Ammon's horn (tissue), 1 donor: ENCODE measurements around the gene ILF2.
"Not testable (repeated sequence)": the region's sequence is repeated elsewhere in the genome, so short reads cannot be mapped to it uniquely, and the experiment has no call there.

ENCODE experiments used
- DNase-seq: peaks from one replicate; pipeline ENCODE4 v3.0.0-alpha.2; 2016; ENCODE audit warnings: low spot score

The ILF2 gene

DNA sequence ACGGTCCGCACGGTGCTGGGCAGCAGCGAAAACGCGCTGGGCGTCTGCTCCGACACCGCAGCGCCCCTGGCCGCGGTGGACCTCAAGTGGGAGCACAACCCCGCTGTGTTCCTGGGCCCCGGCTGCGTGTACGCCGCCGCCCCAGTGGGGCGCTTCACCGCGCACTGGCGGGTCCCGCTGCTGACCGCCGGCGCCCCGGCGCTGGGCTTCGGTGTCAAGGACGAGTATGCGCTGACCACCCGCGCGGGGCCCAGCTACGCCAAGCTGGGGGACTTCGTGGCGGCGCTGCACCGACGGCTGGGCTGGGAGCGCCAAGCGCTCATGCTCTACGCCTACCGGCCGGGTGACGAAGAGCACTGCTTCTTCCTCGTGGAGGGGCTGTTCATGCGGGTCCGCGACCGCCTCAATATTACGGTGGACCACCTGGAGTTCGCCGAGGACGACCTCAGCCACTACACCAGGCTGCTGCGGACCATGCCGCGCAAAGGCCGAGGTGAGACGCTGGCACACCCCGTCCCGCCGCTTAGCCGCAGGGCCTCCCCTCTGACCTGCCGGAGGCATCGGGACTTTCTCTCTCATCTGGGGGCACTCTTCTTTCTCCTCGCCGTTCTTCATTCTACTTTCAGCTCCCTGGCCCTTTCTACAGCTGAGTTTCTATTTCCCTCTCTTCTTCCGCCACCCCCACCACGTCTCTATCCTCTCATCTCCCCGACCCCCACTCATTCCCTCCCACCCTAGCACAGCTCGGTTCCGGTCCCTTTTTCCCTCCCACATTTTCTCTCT, 8.7 kb upstream of the ILF2 start:
- DNase-seq, result no peak

DNA sequence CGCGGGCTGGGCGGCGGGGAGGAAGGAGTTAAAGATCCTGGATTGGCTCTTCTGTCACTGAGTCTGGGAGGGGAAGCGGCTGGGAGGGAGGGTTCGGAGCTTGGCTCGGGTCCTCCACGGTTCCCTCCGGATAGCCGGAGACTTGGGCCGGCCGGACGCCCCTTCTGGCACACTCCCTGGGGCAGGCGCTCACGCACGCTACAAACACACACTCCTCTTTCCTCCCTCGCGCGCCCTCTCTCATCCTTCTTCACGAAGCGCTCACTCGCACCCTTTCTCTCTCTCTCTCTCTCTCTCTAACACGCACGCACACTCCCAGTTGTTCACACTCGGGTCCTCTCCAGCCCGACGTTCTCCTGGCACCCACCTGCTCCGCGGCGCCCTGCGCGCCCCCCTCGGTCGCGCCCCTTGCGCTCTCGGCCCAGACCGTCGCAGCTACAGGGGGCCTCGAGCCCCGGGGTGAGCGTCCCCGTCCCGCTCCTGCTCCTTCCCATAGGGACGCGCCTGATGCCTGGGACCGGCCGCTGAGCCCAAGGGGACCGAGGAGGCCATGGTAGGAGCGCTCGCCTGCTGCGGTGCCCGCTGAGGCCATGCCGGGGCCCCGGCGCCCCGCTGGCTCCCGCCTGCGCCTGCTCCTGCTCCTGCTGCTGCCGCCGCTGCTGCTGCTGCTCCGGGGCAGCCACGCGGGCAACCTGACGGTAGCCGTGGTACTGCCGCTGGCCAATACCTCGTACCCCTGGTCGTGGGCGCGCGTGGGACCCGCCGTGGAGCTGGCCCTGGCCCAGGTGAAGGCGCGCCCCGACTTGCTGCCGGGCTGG, 7.9 kb upstream of the ILF2 start, which contains the start of gene NPR1:
NPR1 (plus strand) TSS at position 170 of the 818 bp plus-strand sequence; CDS start at position 591, 421 bp downstream.
- peak; percentile 23 for DNase-seq

DNA sequence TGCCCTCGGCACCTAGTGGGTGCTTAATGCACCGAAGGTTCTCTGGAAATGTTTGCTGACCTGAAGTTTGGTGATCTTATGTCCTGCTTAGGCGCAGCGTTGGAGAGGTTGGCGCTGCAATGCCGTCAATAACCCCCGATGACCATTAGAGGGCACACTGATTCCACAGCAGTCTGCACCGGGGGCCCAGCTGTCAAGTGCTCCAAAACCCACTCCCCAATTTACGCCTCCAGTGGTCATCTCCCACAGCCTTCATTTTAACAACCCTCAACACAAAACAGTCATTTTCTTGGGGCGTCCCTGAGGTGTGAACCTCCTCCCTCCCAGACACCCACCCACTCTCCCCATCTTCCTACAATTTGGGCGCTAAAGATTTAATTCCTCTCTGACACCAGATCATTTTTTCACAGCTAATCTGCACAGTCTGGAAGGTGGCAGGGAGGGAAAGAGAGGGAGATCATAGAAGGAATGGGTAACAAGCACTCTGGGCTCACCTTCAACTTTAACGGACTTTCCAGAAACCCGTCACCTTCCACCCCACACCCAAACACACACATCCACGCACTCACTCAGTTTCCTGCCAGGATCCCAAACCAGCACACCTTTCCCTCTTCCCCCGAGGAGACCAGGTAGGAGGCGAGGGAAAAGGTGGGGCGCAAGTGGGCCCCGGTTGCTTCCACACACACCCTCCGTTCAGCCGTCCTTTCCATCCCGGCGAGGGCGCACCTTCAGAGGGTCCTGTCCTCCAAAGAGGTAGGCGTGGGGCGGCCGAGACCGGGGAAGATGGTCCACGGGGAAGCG, 7.1 kb upstream of the ILF2 start:
- DNase-seq, result peak; percentile 76

DNA sequence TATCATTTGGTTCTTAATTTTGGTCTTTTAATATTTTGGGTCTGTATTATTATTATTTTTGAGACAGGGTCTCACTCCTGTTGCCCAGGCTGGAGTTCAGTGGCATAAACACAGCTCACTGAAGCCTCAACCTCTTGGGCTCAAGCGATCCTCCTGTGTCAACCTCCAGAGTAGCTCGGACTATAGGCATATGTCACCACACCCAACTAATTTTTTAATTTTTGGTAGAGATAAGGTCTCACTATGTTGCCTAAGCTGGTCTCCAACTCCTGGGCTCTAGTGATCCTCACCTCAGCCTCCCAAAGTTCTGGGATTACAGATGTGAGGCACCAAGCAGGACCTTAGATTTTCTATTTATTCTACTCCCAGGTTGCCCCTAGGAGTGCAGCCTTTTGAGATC, 2.7 kb upstream of the ILF2 start:
- no peak for DNase-seq

DNA sequence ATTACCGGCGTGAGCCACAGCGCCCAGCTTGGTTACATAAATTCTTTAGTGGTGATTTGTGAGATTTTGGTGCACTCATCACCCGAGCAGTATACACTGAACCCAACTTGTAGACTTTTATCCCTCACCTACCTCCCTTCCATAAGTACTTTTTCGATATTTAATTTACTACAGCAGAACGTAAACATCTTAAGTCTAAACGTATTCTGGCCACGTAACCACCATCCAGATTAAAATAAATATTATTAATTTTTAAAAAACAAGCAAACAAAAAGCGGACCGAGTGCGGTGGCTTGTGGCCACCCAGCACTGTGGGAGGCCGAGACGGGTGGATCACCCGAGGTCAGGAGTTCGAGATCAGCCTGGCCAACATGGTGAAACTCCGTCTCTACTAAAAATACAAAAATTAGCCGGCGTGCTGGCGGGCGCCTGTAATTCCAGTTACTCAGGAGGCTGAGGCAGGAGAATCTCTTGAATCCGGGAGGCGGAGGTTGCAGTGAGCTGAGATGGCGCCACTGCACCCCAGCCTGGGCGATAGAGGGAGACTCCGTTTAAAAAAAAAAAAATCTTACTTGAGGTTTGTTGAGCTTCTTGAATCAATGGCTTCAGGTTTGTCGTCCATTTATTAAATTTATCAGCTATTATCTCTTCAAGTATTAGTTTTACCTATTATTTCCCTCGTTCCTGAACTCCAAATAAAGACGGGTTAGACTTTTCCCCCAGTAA, 998 bp upstream of the ILF2 start:
- DNase-seq, result not testable (repeated sequence)

DNA sequence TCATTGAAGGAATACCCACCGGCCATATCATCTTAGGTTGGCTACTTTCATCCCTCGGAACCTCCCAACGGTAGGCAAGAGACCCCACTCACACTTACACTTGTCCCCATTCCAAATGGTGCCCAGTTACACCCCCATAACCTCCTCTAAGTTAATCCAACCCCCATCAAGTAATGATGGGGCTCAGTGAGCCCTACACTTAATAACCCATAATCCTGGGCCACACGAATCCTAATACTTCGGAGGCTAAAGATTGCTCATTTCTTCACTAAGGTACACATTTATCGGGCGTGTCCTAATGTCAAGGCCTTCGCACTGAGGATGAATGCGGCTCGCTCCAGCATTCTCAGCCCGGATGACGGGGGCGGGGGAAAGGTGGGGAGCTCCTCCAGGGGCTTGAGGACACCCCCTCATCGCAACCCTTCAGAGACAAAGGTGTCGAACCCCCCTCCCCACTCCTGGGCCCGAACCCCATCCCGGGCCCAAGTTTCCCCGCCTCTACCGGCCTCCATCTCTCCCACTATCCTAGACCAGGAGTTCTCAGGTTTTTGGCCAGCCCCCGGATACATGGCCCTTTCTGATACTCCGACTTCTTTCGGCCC, 435 bp downstream of the ILF2 start:
- no peak for DNase-seq

DNA sequence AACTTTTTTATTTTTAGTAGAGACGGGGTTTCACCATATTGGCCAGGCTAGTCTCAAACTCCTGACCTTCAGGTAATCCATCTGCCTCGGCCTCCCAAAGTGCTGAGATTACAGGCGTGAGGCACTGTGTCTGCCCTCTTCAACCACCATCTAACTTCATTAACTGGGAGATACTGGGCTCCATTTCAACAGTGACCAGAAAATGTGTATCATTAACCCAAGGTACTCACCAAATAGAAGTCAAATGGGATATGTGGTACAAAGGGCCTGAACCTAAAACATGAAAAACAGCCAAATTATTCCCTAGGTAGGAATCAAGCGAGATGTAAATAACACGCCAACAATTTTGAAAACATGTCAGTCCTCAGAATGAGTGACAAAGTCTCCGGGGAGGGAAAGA, 1.2 kb downstream of the ILF2 start:
- no peak for DNase-seq

DNA sequence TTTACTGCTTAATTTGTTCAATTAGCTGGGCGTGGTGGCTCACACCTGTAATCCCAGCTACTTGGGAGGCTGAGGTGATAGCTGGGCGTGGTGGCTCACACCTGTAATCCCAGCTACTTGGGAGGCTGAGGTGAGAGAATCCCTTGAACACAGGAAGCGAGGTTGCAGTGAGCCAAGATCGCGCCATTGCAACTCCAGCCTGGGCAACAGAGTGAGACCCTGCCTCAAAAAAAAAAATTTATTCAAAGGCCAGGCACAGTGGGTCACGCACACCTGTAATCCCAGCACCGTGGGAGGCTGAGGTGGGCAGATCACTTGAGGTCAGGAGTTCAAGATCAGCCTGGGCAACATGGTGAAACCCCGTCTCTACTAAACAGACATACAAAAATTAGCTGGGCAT, 2.1 kb downstream of the ILF2 start:
- DNase-seq, result not testable (repeated sequence)

DNA sequence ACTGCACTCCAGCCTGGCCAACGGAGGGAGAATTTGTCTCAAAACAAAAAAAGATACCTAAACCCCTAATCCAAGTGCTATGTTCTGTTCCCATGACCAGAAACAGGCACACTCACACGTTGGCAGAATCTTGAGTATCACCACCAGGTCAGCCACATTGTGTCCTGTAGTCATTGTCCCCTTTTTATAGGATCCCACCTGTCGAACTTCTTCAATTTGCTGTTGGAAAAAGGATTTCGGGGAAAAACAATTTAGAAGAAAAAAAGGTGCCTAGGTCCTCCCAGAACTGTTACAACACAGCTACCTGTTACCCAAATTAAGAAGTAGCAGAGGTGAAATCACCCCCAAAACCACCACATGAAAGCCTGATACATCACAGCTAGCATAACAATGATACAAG, 3.4 kb downstream of the ILF2 start:
- no peak for DNase-seq

DNA sequence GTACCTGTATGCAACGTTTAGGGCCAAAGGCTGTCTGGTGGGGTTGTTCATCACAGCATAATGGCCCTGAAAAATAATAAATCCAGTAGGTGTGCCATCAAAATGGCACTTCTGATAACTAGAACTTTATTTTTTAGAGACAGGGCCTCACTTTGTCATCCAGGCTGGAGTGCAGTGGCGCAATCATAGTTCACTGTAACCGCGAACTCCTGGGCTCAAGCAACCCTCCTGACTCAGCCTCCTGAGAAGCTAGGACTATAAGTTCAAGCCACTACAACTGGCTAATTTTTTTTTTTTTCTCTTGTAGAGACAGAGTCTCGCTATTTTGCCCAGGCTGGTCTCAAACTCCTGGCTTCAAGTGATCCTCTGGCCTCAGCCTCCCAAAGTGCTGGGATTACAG, 7.6 kb downstream of the ILF2 start:
- no peak for DNase-seq

DNA sequence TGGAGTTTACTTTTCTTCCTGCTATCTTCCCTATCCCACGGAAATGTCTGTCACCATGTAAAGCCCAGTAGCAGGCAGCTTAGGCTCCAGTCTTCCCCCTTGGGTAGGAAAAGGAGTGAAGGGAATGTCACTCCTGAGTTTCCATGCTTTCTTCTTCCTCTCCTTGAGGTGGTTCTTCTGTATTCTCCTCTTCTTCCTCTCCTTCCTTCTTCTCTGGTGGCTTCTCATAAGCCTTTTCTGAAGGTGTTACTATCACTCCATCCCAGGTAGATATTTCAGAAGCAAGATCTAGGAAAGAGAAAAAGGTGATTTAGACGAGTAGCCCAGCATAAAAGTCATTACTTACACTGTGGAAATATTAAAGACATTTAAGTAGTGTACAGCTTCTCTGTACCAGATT, 8.5 kb downstream of the ILF2 start:
- no peak for DNase-seq

DNA sequence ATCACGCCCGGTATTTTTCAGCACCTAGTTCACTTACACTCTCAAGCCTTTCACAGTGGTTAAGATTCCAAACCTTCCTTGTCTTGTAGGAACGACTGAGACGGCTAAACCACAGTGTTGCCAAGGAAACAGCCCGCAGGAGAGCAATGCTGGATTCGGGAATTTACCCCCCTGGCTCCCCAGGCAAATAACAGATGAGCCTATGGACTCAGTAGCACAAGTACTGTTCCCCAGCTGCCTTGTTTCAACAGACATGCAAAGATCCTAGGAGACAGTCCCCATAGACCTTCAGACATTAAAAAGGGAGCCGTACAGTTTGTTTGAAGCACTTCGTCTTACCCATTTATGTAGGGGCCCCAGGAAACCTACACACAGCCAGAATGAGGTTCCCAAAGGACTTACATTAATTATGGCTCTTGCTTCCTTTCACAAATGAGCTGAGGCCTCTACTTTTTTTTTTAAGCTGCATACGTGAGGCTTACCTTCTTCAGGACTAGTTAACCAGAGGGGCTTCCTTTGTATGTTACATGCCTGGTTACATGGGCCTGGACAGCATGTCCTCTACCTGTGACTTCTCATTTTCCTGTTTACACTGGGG, 9.6 kb downstream of the ILF2 start:
- DNase-seq, result no peak

DNA sequence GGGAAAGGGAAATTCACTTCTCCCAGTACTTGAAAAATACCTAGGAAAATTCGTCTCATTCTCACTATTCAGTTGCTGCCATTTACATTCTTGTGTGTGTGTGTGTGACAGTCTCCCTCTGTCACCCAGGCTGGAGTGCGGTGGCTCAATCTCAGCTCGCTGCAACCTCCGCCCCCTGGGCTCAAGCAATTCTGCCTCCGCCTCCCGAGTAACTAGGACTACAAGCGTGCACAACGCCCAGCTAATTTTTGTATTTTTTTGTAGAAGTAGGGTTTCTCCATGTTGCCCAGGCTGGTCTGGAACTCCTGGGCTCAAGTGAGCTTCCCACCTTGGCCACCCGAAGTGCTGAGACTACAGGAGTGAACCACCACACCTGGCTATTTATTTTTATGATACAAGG, 11.1 kb downstream of the ILF2 start:
- no peak for DNase-seq

DNA sequence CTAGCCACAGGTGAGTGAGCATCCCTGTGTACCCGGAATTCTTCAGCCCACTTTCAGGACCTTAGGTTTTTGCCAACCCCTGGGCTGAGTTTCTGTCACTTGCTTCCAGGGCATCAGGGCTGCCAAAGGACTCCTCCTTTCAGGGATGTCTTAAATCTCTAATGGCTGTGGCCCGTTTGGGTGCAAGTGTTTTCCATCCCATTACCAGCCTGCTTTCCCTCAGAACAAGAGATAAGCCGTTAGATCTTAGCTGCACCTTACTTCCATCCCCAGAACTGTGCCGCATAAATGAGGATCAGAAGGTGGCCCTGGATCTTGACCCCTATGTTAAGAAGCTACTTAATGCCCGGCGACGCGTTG, 11.6 kb downstream of the ILF2 start:
- no peak for DNase-seq

DNA sequence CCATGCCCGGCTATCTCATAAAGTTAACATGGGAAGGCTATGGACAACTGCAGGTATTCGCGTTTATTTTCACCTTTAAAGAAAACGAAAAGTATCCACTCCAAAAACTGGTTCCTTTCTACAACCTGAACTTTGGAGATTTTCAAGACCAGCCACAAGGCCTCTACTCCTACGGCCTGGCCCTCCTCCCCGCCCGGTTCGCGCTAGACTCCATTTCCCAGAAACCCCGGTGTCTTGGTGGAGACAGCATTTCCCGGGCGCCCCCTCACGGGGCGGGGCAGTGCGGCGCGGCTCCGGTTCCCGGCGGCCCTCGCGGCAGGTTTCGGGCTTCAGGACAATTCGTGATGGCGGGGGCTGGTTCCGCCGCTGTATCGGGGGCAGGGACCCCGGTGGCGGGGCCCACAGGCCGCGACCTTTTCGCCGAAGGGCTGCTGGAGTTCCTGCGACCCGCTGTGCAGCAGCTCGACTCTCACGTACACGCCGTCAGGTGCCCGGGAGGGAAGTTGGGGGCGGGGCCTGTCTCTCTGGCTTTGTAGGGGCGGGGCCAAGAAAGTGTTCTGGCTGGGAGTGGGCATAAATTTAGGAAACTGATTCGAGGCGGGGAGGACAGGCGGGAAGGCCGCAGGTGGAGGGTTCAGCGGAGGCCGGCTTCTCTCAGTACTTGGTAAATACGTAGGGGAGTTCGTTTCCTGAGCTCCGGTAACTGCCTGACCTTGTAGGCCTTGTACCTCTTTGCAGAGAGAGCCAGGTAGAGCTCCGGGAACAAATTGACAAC, 12.2 kb downstream of the ILF2 start, which contains the start of gene SNAPIN:
SNAPIN (plus strand) TSS at position 304 of the 775 bp plus-strand sequence; CDS start at position 345, 41 bp downstream.
- DNase-seq, result peak; percentile 92

DNA sequence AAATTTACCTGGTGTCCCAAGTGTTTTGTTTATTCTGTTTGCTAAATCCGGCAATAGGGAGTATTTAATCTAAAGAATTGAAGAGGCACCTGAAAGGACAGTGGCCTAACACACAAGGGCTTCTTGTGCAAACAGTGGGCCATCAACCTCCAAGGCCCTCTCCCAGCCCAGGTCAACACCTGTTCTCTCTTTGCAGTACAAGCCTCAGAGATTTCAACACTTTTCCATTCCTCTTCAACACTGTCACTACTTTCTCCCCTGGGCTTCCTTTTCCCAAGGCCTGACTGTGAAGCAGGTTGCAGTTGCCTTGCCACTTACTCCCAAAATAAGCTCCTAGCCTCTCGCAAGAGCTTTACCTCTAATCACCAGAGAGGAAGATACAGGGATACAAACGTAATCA, 15.5 kb downstream of the ILF2 start:
- DNase-seq, result no peak

DNA sequence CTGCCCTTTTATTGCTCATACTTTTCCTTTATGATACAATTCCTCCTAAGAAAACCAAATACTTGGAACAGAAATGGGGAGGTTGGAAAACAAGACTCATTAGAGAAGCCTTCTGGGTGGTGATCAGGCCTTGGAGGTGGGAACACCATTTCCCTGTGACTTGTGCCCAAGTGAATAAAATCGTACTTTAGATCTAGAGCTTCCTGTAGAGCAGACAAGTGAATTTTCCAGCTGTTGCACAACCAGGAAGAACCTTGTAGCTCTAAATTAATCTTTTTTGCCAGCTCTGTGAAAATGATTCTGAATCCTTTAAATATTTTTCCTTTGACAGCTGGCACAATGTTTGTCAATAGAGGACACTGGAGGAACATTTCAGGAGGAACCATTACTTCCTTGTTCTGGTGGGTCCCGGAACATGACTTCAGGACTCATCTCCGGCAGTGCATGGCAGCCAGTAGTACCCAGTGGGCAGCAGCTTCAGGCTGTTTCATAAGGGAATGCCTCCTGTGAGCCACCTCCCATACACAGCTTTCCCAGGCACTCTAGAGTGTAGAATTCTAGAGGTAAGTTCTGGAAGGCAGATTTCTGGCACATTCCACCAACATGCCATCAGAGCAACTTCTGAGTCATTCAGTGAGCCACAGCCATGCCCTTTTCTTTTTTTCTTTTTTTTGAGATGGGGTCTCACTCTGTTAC, 17.8 kb downstream of the ILF2 start:
- no peak for DNase-seq

DNA sequence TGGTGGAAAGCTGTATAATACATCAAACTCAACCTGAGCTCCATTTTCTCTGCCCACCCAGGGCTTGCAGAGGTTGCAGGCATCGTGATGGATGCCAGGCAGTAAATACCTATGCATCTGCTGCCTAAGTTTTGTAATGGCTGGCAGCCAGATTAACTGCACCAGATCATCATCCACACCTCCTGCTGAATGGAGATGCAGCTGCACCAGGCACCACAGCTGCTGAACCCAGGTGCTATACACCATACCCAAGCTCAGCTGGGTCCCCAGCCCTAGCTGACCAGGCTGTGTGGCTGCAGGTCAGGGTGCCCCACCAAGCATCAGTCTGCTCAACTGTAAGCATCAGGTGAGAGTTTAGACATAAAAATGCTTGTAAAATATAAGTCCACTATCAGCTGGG, 19.0 kb downstream of the ILF2 start:
- DNase-seq, result no peak

DNA sequence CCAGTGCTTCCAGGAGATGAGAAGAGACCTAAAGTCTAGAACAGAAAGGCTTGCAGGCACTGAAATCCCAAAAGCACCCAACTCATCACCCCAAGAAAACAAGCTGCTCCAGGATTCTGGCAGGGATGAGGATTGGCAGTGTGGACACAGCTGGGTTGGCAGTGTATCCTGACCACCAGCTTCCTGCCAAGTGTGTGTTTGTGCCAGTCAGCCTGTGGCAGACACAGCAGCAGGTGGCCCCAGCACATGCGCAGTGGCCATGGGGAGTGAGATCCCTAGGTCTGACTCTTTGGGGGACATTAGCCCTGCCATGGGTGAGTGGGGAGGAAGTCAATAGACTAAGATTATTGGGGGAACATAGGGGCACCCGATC, 20.9 kb downstream of the ILF2 start:
- DNase-seq, result peak; percentile 92
